HG03045 (cell line): Measurements from ENCODE around the gene GTPBP10.
"Not testable (repeated sequence)": the region's sequence is repeated elsewhere in the genome, so short reads cannot be mapped to it uniquely, and the experiment has no call there.

Experiments used
- ATAC-seq: cut with Tn5 transposase; IDR thresholded peaks from one replicate; pipeline ENCODE4 v1.9.1; 2021; ENCODE audit warnings: mild to moderate bottlenecking, moderate library complexity; ENCODE audit not compliant: unreplicated experiment

Gene GTPBP10

GRCh38 chr7:90346336-90347125, at the start of gene GTPBP10:
GTPBP10 (plus strand) TSS chr7:90346716; CDS start chr7:90346742, 26 bp downstream.
- ATAC-seq: peak; percentile 98

- ATAC-seq: peak; percentile 69
Measured at GRCh38 chr7:90298145-90299038, 48.1 kb upstream of the GTPBP10 start.

DNA sequence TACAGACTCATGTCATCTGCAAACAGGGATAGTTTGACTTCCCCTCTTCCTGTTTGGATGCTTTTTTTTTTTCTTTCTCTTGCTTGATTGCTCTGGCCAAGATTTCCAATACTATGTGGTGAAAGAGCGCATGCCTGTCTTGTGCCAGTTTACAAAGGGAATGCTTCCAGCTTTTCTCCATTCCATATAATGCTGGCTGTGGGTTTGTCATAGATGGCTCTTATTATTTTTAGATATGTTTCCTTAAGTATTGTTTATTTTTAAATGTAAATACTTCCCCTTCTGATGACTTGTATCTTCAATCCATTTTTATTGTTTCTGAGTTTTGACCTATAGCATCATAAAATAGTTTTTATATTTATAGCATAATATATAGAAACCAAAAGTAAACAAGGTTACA, 43.3 kb upstream of the GTPBP10 start:
- no peak for ATAC-seq

GRCh38 chr7:90309872-90310271, 36.6 kb upstream of the GTPBP10 start:
- no peak for ATAC-seq

DNA sequence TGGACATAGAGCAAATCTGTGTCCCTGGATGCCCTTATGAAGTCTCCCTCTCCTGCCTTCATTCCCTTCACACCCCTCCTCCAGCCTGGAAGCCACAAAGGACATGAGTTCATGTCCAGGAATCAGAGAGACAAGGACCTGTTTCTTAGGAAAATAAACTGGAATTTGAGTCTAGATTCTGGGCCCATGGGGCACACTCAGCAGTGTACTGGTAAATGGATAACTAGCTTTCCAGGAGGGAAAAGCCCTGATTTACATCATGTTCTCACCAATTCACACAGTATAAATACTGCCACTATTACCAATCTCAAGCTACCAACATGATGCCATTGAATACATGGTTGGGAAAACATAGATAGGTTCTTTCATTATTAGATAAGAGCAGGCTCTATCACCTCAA, 35.3 kb upstream of the GTPBP10 start:
- no peak for ATAC-seq

DNA sequence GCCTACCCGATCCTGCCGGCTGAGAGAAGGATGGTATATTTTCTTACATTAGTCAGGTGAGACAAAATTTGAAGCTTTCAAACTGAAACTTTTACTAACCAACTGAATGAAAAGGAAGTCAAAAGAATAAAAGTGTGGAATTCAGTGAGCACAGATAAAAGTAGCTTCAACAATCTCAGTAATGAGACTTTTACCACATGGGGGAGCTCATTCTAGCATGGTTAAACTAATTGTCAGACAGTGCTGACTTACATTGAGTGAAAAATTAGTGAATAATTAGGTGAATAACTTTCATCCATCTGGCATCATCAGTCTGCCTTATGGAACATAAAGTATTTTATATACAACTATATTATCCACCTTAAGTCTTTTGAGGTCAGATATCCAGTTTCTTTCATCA, 33.8 kb upstream of the GTPBP10 start:
- no peak for ATAC-seq

DNA sequence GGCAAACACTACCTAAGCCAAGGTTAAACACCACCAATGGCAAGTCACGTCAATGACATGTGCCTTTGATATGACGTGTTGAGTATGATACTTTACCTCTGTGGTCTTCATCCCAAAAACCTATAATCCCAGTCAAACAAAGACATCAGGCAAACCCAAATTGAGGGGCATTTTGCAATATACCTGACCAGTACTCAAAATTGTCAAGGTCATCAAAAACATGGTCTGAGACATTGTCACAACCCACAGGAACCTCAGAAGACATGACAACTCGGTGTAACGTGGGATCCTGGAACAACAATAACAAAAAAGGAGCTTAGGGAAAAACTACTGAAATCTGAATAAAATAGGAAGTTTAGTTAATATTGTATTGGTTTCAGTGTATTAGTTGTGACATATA, 32.6 kb upstream of the GTPBP10 start:
- ATAC-seq: no peak

- no peak for ATAC-seq
Measured at GRCh38 chr7:90320014-90320413, 26.5 kb upstream of the GTPBP10 start.

GRCh38 chr7:90320418-90320800, 26.1 kb upstream of the GTPBP10 start:
- no peak for ATAC-seq

DNA sequence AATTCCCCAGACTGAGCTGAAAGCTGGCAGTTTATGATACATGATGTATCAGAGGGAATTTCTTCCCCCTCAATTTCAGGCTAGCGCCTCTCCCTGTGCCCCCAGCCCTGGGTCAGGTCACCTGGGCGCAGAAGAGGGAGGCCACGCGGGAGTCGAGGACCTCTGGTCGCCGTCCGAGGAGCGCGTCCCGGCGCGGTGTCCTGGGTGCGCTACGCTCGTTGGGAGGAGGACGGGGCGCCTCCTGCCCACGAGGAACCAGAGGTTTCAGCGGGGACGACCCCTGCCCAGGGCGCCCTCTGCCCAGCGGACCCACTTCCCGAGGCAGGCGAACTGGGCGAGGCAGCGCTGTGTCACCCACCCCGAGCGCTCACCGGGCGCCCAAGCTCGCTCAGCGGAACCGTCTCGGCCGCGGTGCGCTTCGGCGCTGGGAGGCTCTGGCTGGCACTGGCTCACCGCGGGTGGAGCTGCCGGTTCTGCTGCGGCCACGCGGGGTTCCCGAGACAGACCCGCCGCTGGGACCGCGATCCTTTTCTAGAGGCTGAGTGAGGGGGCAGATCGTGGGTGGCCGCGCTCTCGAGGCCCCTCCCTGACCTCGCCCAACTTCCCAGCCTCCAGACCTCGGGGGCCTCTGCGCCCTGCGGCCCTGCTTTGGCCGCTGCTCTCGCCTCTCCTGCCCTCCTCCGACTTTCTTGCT, 25.6 kb upstream of the GTPBP10 start, which contains the start of gene FAM237B:
Gene FAM237B (minus strand): TSS at position 504 of the 694 bp plus-strand sequence. CDS start 1,556 bp downstream, outside the sequence.
- no peak for ATAC-seq

GRCh38 chr7:90322837-90323236, 23.7 kb upstream of the GTPBP10 start:
- ATAC-seq: no peak

- ATAC-seq: no peak
Measured at GRCh38 chr7:90326500-90326899, 20.0 kb upstream of the GTPBP10 start.

- ATAC-seq: no peak
Measured at GRCh38 chr7:90334193-90334843, 12.2 kb upstream of the GTPBP10 start.

- ATAC-seq: not testable (repeated sequence)
Measured at GRCh38 chr7:90334926-90335325, 11.6 kb upstream of the GTPBP10 start.

DNA sequence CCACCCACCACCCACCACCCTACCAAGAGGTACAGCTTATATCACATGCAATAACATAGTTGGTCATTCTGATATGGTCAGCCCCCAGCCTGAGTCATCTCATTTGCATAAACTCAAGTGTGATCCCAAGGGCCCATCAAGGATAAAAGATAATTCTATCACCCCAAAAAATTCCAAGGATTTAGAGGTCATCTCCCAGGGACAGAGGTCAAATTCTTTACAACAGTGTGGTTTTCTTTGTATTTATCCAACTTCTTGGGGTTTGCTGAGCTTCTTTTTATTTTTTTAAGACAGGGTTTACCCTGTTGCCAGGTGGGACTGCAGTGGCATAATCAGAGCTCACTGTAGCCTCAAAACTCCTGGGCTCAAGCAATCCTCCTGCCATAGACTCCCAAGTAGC, 9.4 kb upstream of the GTPBP10 start:
- no peak for ATAC-seq

DNA sequence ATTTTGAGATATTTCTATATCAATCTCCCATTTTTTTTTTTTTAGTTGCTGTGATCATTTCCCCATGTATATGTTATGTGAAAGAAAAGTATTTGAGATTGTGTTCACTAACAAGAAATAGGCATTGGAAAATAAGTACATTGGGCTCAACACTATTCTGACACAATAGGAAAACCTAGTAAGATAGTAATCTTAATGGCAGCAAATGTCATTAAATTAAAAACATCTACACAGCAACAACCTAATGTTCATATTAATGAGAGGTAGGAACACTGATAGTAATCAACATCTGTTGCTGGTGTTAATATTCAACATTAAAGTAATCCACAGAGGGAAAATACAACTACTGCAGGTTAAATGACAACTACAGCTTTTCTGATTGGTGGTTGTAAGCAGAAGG, 1.5 kb upstream of the GTPBP10 start:
- ATAC-seq: no peak

GRCh38 chr7:90345595-90346335, 751 bp upstream of the GTPBP10 start:
- ATAC-seq: peak; percentile 19

GRCh38 chr7:90347759-90348158, 1.2 kb downstream of the GTPBP10 start:
- no peak for ATAC-seq

GRCh38 chr7:90349305-90349704, 2.8 kb downstream of the GTPBP10 start:
- ATAC-seq: no peak

DNA sequence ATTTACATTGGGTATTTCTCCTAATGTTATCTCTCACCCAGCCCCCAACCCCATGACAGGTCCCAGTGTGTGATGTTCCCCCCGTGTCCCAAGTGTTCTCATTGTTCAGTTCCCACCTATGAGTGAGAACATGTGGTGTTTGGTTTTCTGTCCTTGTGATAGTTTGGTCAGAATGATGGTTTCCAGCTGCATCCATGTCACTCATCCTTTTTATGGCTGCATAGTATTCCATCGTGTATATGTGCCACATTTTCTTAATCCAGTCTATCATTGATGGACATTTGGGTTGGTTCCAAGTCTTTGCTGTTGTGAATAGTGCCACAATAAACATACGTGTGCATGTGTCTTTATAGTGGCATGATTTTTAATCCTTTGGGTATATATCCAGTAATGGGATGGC, 3.5 kb downstream of the GTPBP10 start:
- ATAC-seq: not testable (repeated sequence)
